Measurements from ENCODE around the gene FOXRED1. TPM values are rescaled to one million over a fixed set of nuclear protein-coding genes. Genes with fewer than 3 reads are reported as not detected.

The FOXRED1 gene
- total and polyA plus RNA-seq, 2 of the 13 experiments (the other 11 are each of a cell fraction or from before 2014, with no cell fraction given) = 29.6 to 42.9 TPM

DNA sequence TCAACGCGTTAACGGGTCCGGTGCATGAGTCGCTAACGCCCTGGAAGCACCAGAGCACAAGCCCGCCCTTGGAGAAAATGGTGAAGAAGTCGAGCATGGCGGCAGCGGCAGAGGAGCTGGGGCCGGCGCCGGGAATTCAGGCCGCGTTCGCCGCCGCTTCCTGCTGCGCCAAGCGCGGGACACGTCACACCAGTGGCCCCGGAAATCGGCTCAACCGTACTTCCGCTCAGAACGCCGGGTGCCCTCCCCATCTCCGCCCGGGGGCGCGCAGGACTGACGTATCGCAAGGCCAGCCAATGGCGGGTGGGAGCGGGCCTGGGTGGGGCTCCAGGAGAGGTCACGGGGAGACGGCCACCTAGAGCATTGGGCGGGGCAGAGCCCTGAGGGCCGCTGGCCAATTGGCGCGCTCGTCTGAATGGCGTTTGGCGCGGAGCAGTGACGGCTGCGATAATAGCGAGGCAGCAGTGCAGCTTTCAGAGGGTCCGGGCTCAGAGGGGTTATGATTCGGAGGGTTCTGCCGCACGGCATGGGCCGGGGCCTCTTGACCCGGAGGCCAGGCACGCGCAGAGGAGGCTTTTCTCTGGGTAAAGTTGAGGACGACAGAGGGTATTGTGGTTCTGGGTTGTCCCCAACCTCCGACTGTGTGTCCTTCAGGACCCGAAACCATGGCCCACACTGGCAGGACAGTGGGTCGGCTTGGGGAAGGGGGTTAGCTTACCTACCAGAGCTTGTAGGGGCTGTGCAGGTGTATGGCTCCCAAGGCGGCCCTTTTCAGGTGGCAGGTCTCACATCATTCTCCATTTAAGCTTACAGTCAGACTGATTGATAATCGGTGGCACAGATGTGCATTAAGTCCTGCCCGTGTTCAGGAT is at the start of gene FOXRED1, which contains the start of gene SRPRA (continued):
- TF ChIP-seq RFXAP (CRISPR knock-in tag; IDR thresholded peaks at IDR 0.05; ENCODE audit: borderline replicate concordance) (peak; percentile 70; the same call in 1 of the 2 replicates), MYNN (CRISPR knock-in tag; IDR thresholded peaks at IDR 0.05; ENCODE audit: low read depth) (no peak), KDM1A (CRISPR knock-in tag; IDR thresholded peaks at IDR 0.05) (no peak), ZNF772 (CRISPR knock-in tag; IDR thresholded peaks at IDR 0.05) (peak; percentile 67; the same call in 1 of the 2 replicates), ZNF121 (CRISPR knock-in tag; IDR thresholded peaks at IDR 0.05) (no peak), ARID2 (CRISPR knock-in tag; IDR thresholded peaks at IDR 0.05; ENCODE audit: borderline replicate concordance) (no peak), POLR2A (IDR thresholded peaks at IDR 0.05; ENCODE audit: insufficient read depth in 1 of 2, low read depth in 2 of 2, low read length in 2 of 2) (peak; percentile 81 to 86), HOXA5 (CRISPR knock-in tag; IDR thresholded peaks at IDR 0.05) (peak; percentile 86), ZNF354B (CRISPR knock-in tag; IDR thresholded peaks at IDR 0.05) (no peak), ZNF101 (CRISPR knock-in tag; IDR thresholded peaks at IDR 0.05; ENCODE audit: borderline replicate concordance, low read depth) (peak; percentile 27; the same call in 1 of the 2 replicates), RARA (CRISPR knock-in tag; IDR thresholded peaks at IDR 0.05) (no peak), NKX3-1 (CRISPR knock-in tag; IDR thresholded peaks at IDR 0.05) (peak; percentile 60; the same call in 1 of the 2 replicates), NR1H2 (CRISPR knock-in tag; IDR thresholded peaks at IDR 0.05; ENCODE audit: borderline replicate concordance, low read depth) (no peak), POLR2AphosphoS2 (IDR thresholded peaks at IDR 0.05; ENCODE audit: low read depth, low read length) (no peak; the same call in 1 of the 2 replicates)
- TF ChIP-seq, protein P1, sequence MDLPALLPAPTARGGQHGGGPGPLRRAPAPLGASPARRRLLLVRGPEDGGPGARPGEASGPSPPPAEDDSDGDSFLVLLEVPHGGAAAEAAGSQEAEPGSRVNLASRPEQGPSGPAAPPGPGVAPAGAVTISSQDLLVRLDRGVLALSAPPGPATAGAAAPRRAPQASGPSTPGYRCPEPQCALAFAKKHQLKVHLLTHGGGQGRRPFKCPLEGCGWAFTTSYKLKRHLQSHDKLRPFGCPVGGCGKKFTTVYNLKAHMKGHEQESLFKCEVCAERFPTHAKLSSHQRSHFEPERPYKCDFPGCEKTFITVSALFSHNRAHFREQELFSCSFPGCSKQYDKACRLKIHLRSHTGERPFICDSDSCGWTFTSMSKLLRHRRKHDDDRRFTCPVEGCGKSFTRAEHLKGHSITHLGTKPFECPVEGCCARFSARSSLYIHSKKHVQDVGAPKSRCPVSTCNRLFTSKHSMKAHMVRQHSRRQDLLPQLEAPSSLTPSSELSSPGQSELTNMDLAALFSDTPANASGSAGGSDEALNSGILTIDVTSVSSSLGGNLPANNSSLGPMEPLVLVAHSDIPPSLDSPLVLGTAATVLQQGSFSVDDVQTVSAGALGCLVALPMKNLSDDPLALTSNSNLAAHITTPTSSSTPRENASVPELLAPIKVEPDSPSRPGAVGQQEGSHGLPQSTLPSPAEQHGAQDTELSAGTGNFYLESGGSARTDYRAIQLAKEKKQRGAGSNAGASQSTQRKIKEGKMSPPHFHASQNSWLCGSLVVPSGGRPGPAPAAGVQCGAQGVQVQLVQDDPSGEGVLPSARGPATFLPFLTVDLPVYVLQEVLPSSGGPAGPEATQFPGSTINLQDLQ (CRISPR knock-in tag; IDR thresholded peaks at IDR 0.05) = 0 out of 2 replicates have a peak, but pooled peaks have one; percentile 46
- TF ChIP-seq, protein P2, sequence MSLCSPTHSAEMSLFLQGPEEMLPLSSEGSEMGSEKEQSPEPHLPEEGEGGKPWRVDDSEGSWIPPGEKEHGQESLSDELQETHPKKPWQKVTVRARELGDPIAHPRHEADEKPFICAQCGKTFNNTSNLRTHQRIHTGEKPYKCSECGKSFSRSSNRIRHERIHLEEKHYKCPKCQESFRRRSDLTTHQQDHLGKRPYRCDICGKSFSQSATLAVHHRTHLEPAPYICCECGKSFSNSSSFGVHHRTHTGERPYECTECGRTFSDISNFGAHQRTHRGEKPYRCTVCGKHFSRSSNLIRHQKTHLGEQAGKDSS (CRISPR knock-in tag; IDR thresholded peaks at IDR 0.05; ENCODE audit: borderline replicate concordance, low read depth) = peak; percentile 31; the same call in 1 of the 2 replicates
- TF ChIP-seq, protein P3, sequence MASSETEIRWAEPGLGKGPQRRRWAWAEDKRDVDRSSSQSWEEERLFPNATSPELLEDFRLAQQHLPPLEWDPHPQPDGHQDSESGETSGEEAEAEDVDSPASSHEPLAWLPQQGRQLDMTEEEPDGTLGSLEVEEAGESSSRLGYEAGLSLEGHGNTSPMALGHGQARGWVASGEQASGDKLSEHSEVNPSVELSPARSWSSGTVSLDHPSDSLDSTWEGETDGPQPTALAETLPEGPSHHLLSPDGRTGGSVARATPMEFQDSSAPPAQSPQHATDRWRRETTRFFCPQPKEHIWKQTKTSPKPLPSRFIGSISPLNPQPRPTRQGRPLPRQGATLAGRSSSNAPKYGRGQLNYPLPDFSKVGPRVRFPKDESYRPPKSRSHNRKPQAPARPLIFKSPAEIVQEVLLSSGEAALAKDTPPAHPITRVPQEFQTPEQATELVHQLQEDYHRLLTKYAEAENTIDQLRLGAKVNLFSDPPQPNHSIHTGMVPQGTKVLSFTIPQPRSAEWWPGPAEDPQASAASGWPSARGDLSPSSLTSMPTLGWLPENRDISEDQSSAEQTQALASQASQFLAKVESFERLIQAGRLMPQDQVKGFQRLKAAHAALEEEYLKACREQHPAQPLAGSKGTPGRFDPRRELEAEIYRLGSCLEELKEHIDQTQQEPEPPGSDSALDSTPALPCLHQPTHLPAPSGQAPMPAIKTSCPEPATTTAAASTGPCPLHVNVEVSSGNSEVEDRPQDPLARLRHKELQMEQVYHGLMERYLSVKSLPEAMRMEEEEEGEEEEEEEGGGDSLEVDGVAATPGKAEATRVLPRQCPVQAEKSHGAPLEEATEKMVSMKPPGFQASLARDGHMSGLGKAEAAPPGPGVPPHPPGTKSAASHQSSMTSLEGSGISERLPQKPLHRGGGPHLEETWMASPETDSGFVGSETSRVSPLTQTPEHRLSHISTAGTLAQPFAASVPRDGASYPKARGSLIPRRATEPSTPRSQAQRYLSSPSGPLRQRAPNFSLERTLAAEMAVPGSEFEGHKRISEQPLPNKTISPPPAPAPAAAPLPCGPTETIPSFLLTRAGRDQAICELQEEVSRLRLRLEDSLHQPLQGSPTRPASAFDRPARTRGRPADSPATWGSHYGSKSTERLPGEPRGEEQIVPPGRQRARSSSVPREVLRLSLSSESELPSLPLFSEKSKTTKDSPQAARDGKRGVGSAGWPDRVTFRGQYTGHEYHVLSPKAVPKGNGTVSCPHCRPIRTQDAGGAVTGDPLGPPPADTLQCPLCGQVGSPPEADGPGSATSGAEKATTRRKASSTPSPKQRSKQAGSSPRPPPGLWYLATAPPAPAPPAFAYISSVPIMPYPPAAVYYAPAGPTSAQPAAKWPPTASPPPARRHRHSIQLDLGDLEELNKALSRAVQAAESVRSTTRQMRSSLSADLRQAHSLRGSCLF (CRISPR knock-in tag; IDR thresholded peaks at IDR 0.05; ENCODE audit: borderline replicate concordance) = no peak
- TF ChIP-seq, protein P4, sequence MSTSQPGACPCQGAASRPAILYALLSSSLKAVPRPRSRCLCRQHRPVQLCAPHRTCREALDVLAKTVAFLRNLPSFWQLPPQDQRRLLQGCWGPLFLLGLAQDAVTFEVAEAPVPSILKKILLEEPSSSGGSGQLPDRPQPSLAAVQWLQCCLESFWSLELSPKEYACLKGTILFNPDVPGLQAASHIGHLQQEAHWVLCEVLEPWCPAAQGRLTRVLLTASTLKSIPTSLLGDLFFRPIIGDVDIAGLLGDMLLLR (CRISPR knock-in tag; IDR thresholded peaks at IDR 0.05) = no peak
- TF ChIP-seq, protein P5, sequence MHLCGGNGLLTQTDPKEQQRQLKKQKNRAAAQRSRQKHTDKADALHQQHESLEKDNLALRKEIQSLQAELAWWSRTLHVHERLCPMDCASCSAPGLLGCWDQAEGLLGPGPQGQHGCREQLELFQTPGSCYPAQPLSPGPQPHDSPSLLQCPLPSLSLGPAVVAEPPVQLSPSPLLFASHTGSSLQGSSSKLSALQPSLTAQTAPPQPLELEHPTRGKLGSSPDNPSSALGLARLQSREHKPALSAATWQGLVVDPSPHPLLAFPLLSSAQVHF (CRISPR knock-in tag; IDR thresholded peaks at IDR 0.05) = no peak

All from HepG2 (cell line).